ENCODE measurements around the gene C14orf119.

C14orf119 gene

GRCh38 chr14:23052182-23052623, 43.1 kb upstream of the C14orf119 start:
- TF ChIP-seq, protein P1, sequence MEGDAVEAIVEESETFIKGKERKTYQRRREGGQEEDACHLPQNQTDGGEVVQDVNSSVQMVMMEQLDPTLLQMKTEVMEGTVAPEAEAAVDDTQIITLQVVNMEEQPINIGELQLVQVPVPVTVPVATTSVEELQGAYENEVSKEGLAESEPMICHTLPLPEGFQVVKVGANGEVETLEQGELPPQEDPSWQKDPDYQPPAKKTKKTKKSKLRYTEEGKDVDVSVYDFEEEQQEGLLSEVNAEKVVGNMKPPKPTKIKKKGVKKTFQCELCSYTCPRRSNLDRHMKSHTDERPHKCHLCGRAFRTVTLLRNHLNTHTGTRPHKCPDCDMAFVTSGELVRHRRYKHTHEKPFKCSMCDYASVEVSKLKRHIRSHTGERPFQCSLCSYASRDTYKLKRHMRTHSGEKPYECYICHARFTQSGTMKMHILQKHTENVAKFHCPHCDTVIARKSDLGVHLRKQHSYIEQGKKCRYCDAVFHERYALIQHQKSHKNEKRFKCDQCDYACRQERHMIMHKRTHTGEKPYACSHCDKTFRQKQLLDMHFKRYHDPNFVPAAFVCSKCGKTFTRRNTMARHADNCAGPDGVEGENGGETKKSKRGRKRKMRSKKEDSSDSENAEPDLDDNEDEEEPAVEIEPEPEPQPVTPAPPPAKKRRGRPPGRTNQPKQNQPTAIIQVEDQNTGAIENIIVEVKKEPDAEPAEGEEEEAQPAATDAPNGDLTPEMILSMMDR (IDR thresholded peaks at IDR 0.05; ENCODE audit: extremely low read depth, insufficient read depth, missing control alignments) = no peak
- DNase-seq (ENCODE audit: low spot score) = no peak
- in situ Hi-C loops (cut with MboI; ENCODE audit: low pct_unique_long_range_greater_than_20kb, low sequenced_read_pairs, unreplicated experiment) = loop anchor here (10.0 kb wide), 1 partner anchor 77 kb away; no protein-coding TSS in a partner anchor

- no peak for DNase-seq (ENCODE audit: low spot score)
- TF ChIP-seq, protein P1 (IDR thresholded peaks at IDR 0.05; ENCODE audit: extremely low read depth, insufficient read depth, missing control alignments) = no peak
- in situ Hi-C loops (cut with MboI; ENCODE audit: low pct_unique_long_range_greater_than_20kb, low sequenced_read_pairs, unreplicated experiment) = loop anchor here (10.0 kb wide), 1 partner anchor 78 kb away; no protein-coding TSS in a partner anchor
Measured at GRCh38 chr14:23052671-23053070, 42.6 kb upstream of the C14orf119 start.

DNA sequence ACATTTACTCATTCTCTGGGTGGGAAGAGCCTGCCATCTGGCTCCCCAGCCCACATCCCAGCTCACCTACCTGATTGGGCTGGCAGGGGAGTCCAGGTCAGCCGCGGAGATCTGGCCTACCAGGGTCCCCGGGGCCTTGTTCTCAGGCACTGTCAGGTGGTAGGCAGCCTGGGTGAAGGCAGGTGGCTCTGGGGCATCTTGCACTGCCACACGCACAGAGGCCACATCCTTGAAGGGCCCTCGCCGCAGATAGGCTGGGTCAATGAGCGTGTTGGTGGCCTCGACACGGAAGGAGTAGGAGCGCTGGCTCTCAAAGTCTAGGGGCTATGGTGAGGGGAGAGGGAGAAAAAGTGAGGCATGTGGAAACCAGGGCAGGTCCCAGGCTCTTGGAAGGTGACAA, 41.9 kb upstream of the C14orf119 start:
- DNase-seq (ENCODE audit: low spot score) = no peak
- in situ Hi-C loops (cut with MboI; ENCODE audit: low pct_unique_long_range_greater_than_20kb, low sequenced_read_pairs, unreplicated experiment) = loop anchor here (10.0 kb wide), 1 partner anchor 79 kb away; no protein-coding TSS in a partner anchor
- TF ChIP-seq, protein P1 (IDR thresholded peaks at IDR 0.05; ENCODE audit: extremely low read depth, insufficient read depth, missing control alignments) = no peak

DNA sequence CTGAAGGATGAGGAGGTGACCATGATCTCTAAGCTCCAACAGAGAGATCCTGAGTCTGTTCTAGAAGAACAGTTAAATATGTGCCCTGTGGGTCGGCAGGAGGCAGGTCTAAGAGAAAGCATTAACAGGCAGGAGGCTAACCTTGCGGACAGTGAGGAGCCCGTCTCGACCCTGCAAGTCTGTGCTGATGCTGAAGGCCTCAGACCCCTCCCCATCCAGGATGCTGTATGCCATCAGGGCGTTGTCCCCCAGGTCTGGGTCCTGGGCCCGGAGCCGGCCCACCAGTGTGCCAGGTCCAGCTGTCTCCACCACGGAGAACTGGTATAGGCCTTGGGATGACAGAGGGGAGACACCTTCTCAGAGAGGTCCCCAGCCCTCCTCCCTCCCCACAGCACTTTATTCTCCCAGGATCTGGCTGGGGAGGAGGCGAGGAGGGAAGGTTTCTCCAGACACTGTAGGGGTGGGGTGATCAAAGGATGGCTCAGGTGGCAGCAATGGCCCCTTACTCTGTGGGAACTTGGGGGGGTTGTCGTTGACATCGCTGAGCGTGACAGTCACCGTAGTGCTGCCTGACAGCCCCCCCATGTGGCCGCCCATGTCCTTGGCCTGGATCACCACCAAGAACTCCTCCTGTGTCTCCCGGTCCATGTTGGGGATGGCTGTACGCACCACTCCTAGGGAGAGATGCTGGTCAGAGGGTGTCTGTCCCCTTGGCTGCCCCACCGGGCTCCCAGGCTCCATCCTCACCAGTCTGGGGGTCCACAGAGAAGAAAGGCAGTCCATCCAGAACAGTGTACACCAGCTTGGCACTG, 41.1 kb upstream of the C14orf119 start:
- TF ChIP-seq, protein P1 (IDR thresholded peaks at IDR 0.05; ENCODE audit: extremely low read depth, insufficient read depth, missing control alignments) = peak; percentile 46
- in situ Hi-C loops (cut with MboI; ENCODE audit: low pct_unique_long_range_greater_than_20kb, low sequenced_read_pairs, unreplicated experiment) = loop anchor here (10.0 kb wide), 1 partner anchor 79 kb away; no protein-coding TSS in a partner anchor
- DNase-seq (ENCODE audit: low spot score) = peak; percentile 62

- no peak for DNase-seq (ENCODE audit: low spot score)
- TF ChIP-seq, protein P1 (IDR thresholded peaks at IDR 0.05; ENCODE audit: extremely low read depth, insufficient read depth, missing control alignments) = no peak
- in situ Hi-C loops (cut with MboI; ENCODE audit: low pct_unique_long_range_greater_than_20kb, low sequenced_read_pairs, unreplicated experiment) = loop anchor here (10.0 kb wide), 1 partner anchor 80 kb away; no protein-coding TSS in a partner anchor
Measured at GRCh38 chr14:23055147-23055550, 40.2 kb upstream of the C14orf119 start.

GRCh38 chr14:23055621-23056144, 39.6 kb upstream of the C14orf119 start:
- TF ChIP-seq, protein P1 (IDR thresholded peaks at IDR 0.05; ENCODE audit: extremely low read depth, insufficient read depth, missing control alignments) = no peak
- no peak for DNase-seq (ENCODE audit: low spot score)
- in situ Hi-C loops (cut with MboI; ENCODE audit: low pct_unique_long_range_greater_than_20kb, low sequenced_read_pairs, unreplicated experiment) = loop anchor here (10.0 kb wide), 1 partner anchor 81 kb away; no protein-coding TSS in a partner anchor
